Keratinocyte (primary cell): Measurements from ENCODE around the gene ARHGAP5.

Experiments
- EZH2 ChIP-seq: IDR thresholded peaks from one replicate; pipeline ENCODE4 v1.6.1; 2012; ENCODE audit warnings: inconsistent platforms, mild to moderate bottlenecking, low read length, moderate library complexity
- TF ChIP-seq, protein P1 (sequence below), 3 experiments: IDR thresholded peaks in 1 of 3; conservative IDR thresholded peaks in 1 of 3; optimal IDR thresholded peaks in 1 of 3; 2 replicates in 2 of 3; 3 replicates in 1 of 3; pipeline versions ENCODE3 to v1.5.1; 2011; ENCODE audit warnings: low read length in 3 of 3, mild to moderate bottlenecking in 3 of 3, moderate library complexity in 2 of 3, control low read depth in 1 of 3, inconsistent platforms in 1 of 3; ENCODE audit not compliant: insufficient read depth in 2 of 3; ENCODE audit errors: extremely low read depth in 1 of 3

DNA sequence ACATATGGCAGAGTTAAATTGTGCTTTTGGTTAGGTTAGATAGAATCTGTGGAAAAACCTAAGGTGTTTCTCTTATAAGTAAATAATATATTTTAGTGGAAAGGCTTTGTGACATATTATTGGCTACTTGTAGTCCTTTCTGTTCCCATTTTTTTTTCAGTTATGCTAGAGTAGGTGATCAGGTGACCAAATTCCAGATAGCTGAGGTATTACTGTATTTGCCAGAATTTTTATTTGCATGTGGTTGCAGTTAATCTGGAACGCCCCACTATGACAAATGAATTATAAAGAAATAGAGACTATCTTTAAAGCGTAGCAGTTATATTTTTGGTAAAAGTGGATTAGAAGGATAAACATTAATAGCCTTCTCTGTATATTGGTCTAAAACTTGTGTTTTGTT lies 52.0 kb downstream of the ARHGAP5 start:
- TF ChIP-seq, protein P1, sequence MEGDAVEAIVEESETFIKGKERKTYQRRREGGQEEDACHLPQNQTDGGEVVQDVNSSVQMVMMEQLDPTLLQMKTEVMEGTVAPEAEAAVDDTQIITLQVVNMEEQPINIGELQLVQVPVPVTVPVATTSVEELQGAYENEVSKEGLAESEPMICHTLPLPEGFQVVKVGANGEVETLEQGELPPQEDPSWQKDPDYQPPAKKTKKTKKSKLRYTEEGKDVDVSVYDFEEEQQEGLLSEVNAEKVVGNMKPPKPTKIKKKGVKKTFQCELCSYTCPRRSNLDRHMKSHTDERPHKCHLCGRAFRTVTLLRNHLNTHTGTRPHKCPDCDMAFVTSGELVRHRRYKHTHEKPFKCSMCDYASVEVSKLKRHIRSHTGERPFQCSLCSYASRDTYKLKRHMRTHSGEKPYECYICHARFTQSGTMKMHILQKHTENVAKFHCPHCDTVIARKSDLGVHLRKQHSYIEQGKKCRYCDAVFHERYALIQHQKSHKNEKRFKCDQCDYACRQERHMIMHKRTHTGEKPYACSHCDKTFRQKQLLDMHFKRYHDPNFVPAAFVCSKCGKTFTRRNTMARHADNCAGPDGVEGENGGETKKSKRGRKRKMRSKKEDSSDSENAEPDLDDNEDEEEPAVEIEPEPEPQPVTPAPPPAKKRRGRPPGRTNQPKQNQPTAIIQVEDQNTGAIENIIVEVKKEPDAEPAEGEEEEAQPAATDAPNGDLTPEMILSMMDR (optimal IDR thresholded peaks at IDR 0.05 in 1 of 3, IDR thresholded peaks at IDR 0.05 in 1 of 3, conservative IDR thresholded peaks at IDR 0.05 in 1 of 3; ENCODE audit: extremely low read depth in 1 of 3, insufficient read depth in 2 of 3, low read length in 3 of 3) = no peak
- no peak for TF ChIP-seq EZH2
